HL-60/S4 treated with phorbol 12-myristate 13-acetate at 8.2 ng/mL for 4 days and 3 days (cell line): ENCODE data around the gene TSC22D4.
"Not testable (repeated sequence)": the region's sequence is repeated elsewhere in the genome, so short reads cannot be mapped to it uniquely, and the experiment has no call there.

Experiments used
- in situ Hi-C: fragments of 300-500 bp; cut with MboI; formaldehyde crosslinking; loops from 2 replicates; pipeline ENCODE4 v1.15.0; 2022; ENCODE audit warnings: low sequenced_read_pairs

The TSC22D4 gene

GRCh38 chr7:100447363-100447762 is 31.7 kb downstream of the TSC22D4 start:
- in situ Hi-C loops, result not testable (repeated sequence)

GRCh38 chr7:100446040-100446439 is 33.0 kb downstream of the TSC22D4 start:
- in situ Hi-C loops, result no loop called here

- in situ Hi-C loops, result no loop called here
Measured at GRCh38 chr7:100444311-100445278, 34.4 kb downstream of the TSC22D4 start.

GRCh38 chr7:100443096-100443840 is 35.7 kb downstream of the TSC22D4 start:
- in situ Hi-C loops, result no loop called here

- in situ Hi-C loops, result no loop called here
Measured at GRCh38 chr7:100441641-100442535, 37.1 kb downstream of the TSC22D4 start.

GRCh38 chr7:100439244-100439643 is 39.8 kb downstream of the TSC22D4 start:
- in situ Hi-C loops, result not testable (repeated sequence)

GRCh38 chr7:100438731-100439130 is 40.3 kb downstream of the TSC22D4 start:
- in situ Hi-C loops, result not testable (repeated sequence)

GRCh38 chr7:100438172-100438571 is 40.8 kb downstream of the TSC22D4 start:
- in situ Hi-C loops, result no loop called here

- in situ Hi-C loops, result no loop called here
Measured at GRCh38 chr7:100437150-100438100, 41.6 kb downstream of the TSC22D4 start.

- in situ Hi-C loops, result no loop called here
Measured at GRCh38 chr7:100435401-100436304, 43.4 kb downstream of the TSC22D4 start.

GRCh38 chr7:100434297-100435144 is 44.5 kb downstream of the TSC22D4 start:
- in situ Hi-C loops, result no loop called here

- in situ Hi-C loops, result no loop called here
Measured at GRCh38 chr7:100433592-100434296, 45.3 kb downstream of the TSC22D4 start.

- in situ Hi-C loops, result no loop called here
Measured at GRCh38 chr7:100433276-100433591, 45.8 kb downstream of the TSC22D4 start.

- in situ Hi-C loops, result no loop called here
Measured at GRCh38 chr7:100432621-100433275, 46.3 kb downstream of the TSC22D4 start.

- in situ Hi-C loops, result no loop called here
Measured at GRCh38 chr7:100432053-100432452, 47.0 kb downstream of the TSC22D4 start.

- in situ Hi-C loops, result no loop called here
Measured at GRCh38 chr7:100431286-100431735, 47.7 kb downstream of the TSC22D4 start.
